Stimulated activated naive CD8-positive, alpha-beta T cell treated with anti-CD3 and anti-CD28 coated beads, Interleukin-15, Interleukin-2, amounts not matched to agents 100 U/mL and 50 U/mL, for 24 hours (primary cell): ENCODE measurements around the gene DCHS1.
A peak's percentile ranks its signal among the peaks of the same experiment; 100 is the strongest.

Experiments used
- ATAC-seq: fragments of 150-1000 bp; cut with Tn5 transposase; one replicate; pipeline ENCODE4 v1.10.0; 2021
- DNase-seq: peaks from one replicate; pipeline ENCODE4 v3.0.0; 2021

DCHS1 gene

DNA sequence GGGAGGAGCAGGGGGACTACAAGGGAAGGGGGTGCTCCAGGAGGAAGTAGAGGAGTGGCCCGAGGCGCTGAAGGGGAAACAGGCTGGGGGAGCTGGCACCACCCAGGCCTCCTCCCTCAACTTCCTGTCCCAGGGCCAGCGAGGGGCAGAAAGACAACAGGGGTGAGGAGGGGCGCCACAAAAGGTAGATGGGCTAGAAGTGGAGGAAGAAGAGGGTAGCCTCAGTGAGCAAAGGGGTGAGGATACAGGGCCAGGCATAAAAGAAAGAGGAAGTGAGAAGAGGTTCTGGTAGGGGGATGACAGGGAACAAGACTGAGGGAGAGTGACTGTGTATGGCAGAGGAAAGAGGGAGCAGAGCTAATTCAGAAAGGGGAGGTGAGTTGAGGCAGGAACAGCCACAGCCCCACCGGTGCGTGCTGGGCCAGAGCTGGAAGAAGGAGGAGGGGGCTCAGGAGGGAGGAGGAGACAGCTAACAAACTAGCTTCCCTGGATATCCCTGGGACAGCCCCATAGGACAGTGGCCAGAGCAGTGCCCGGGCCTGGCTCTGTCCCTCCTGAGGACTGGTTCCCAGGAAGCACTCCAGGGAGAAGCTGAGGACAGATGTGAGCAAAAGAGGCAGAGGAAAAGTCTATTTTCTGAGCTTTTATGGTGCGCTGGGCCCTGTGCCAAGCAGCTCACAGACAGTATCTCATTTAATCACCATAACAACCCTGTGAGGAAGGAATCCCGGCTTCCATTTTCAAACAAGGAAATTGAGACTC lies 8.5 kb downstream of the DCHS1 start:
- DNase-seq (peak; percentile 38), ATAC-seq (peak; percentile 25)

DNA sequence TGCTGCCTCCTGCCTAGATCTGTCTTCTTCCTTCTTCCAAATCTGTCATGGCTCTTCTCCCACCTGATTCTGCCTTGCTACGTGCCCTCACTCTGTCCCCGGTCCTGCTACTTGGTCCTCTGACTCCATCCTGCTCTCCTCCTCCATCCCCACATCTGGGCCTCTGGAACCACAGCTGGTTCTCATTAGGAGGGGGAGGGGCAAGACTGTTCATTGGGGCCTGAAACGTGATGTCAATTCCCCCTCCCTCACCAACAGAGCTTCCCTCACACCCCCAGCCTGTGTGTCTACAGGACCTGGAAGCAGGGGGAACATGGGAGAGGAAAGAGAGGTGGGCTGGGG lies 9.1 kb downstream of the DCHS1 start:
- no peak for DNase-seq
- no peak for ATAC-seq

DNA sequence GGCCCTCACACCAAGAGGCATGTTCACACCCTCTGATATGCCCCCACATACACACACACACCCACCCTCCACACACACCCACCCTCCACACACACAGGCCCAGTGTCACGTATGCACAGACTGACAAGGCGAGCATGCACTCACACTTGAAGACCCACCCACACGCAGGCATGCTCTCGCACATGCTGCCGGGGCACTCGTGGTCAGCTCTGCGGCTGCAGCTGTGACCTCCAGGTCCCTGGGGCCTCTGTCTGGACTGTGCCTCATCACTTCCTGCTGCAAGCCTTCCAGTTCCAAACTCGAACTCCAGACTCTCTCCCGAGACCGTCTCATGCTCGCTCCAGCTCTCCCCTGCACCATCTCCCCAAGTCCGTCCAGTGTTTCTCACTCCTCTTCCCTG lies 9.5 kb downstream of the DCHS1 start:
- DNase-seq = peak; percentile 27
- no peak for ATAC-seq

DNA sequence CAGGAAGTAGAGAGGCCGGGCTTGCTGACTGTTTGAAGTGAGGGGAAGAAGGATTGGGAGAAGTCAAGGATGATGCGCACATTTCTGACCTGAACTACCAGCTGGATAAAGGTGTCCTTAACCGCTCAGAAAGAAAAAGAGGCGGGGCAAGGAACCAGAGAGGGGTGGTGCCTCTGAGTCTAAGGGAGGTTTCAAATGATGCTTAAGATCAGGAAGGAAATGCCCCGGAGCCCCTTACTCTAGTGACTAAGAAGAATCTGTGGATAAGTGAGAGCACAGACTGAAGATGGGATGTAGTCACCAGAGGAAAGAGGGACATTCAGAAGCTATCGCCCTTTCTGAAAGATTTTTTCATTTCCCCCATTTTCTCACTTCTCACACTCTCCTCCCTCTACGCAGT lies 12.7 kb downstream of the DCHS1 start:
- no peak for ATAC-seq

DNA sequence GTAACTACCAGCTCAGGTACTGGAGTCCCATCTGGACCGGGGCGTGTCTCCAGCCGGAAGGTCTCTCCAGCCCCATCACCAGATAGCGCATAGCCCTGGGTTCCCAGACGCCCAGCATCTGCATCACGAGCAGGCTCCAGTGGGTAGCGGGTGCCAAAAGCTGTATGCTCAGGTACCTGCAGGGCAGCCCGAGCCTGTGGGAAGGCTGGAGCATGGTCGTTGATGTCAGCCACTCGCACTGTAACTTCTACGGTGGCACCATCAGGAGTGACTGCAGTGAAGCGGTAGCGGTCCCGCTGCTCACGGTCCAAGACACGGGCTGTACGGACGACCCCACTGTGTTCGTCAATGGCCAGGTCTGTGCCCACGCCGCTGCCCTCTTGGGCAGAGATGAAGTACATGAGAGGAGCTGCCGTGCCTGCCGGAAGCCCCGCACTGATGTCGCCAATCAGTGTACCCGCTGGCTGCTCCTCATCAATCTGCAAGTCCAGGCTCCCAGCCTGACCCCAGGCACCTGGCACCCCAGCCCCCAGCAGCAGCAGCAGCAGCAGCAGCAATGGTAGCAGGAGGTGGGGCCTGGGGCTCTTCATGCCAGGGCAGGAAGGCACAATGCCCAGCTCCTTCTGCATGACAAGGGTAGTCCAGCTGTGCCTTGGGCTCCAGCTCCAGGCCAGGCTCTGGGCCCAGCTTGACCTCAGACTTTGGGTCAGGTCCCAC lies 14.5 kb downstream of the DCHS1 start:
- no peak for ATAC-seq
- no peak for DNase-seq

More for the DNA sequence above, 12.7 kb downstream of the DCHS1 start:
- no peak for DNase-seq

DNA sequence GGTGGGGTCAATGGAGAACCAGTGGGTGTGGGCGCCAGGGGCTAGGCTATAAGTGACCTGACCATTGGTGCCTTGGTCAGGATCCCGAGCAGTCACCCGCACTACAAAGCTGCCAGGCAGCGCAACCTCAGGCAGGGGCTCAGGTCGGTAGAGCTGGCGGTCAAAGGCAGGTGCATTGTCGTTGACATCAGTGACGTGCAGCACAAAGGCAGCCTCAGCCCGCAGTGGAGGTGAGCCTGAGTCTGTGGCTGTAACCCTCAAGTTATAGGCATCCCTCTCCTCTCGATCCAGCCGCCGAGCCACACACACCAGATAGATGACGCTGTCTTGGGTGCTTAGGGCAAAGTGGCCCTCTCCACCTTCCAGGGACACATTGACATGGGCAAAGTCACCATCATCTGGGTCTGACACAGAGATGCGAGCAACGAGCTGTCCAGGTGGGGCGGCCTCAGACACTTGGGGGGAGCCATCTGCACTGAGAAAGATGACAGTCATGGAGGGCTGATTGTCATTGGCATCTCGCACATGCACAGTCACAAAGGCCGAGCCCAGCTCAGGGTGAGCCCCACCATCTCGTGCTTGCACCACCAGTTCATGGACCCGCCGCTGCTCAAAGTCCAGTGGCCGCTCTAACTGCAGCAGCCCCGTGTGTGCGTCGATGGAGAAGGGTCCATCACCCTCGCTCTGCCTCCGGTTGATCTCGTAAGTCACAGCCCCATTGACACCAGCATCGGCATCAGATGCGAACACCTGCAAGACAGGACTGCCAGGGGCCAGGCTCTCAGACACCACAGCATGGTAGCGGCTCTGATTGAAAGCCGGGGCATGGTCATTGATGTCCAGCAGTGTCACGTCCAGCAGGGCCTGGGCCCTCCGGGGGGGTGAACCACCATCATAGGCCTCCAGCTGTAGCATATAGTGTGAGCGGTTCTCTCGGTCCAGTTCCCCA lies 15.3 kb downstream of the DCHS1 start:
- DNase-seq (no peak), ATAC-seq (no peak)

DNA sequence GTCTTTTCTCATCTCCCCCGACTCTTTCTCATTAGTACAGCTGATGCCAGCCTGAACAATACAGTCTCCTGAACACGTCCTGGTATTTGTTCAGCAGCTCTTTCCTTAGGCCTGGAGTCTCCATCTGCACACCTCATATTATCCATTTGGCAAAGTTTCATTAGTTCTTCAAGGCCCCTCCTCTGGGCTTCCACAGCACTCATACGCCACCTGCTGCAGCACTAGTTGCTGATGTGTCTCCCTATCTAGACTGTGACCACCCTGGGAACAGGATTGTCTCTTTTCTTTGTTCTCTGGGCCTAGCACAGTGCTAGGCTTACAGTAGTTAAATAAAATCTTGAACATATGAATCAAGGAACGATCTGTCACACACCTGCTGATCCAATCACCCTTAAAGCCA lies 17.2 kb downstream of the DCHS1 start:
- ATAC-seq (no peak), DNase-seq (no peak)

DNA sequence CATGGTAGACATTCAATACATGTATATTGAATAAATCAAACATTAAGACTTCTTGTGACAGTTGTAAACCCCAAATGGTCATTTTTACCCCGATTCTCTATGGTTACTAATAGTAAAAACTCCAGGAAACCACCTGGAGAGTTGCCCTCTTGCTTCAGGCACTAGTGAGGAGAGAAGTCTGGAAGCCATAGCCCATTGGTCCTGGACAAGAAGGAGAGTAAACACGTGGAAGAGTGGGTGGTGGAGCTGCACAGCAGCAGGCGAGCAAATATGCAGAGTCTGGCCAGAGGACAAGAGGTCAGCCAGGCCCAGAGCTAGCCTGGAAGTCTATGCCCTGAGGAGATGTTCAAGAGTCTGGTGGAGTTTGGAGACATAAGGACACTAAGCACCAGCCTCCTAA lies 17.7 kb downstream of the DCHS1 start:
- DNase-seq (no peak), ATAC-seq (no peak)

DNA sequence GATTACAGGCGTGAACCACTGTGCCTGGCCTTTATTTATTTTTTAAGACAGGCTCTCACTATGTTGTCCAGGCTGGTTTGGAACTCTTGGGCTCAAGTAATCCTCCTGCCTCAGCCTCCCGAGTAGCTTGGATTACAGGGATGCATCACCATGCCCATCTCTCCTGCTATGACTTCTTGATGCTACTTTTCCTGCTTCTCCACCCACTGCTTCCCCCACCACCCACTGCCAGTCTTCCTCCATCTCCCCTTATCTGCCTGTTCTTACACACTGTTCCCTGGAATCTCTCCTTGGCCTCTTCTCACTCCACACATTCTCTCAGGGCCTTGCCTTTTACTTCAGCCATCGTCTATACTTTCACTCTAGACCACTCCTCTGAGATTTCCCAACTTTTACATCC lies 19.1 kb downstream of the DCHS1 start:
- ATAC-seq (no peak), DNase-seq (no peak)

DNA sequence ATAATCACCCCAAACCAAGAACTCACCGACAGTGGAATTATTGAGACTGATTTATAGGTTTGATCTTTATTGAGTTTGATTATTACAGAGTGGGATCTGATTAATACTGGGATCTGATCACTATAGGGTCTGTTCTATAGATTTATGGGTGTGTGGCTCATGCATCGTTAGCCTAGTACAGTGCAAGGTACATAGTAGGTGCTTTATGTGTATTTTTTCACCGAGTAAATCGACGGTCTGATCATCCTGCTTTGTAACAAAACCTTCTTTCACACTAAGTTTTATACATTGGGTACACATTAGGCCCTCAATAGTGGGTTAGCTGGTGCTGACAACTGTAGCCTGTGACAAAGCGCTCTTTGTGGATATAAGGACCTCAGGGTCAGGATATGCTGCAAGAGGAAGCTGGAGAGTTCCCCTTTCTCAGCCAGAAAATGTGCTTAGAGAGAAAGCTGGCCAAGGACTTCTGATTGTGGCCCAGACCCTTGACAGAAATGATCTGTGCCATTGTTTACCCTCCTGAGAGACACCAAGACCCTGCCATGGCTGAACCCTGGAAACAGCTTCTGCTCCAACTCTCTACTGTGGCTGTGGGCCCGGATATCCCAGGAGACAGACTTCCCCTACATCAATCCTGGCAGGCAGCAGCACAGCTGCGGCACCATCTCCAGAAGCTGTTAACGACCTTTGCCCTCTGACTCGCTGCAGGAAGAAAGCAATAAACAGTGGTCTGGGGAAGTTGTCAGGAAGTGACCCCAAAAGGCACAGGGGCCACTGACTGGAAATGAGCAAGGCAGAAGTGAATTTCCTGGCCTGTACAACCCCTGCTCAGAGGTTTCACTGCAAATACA lies 20.3 kb downstream of the DCHS1 start:
- ATAC-seq (no peak), DNase-seq (no peak)

DNA sequence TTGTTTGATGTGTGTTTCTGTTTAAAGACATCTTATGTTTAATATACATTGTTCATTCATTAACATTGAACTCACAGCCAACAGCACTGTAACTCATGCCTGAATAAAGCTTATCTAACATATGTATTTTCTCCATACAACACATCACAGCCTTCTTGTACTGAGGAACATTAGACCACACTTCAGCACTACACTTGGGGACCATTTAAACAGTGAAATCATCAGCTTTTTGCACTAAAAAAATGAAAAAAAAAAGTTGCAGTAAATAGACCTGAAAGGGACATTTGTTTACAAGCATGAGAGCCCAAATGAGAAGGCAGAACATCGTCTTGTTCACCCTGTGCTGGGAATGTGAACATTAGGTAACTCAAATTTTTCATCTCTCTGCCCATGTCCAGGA lies 21.1 kb downstream of the DCHS1 start:
- DNase-seq (no peak), ATAC-seq (no peak)

DNA sequence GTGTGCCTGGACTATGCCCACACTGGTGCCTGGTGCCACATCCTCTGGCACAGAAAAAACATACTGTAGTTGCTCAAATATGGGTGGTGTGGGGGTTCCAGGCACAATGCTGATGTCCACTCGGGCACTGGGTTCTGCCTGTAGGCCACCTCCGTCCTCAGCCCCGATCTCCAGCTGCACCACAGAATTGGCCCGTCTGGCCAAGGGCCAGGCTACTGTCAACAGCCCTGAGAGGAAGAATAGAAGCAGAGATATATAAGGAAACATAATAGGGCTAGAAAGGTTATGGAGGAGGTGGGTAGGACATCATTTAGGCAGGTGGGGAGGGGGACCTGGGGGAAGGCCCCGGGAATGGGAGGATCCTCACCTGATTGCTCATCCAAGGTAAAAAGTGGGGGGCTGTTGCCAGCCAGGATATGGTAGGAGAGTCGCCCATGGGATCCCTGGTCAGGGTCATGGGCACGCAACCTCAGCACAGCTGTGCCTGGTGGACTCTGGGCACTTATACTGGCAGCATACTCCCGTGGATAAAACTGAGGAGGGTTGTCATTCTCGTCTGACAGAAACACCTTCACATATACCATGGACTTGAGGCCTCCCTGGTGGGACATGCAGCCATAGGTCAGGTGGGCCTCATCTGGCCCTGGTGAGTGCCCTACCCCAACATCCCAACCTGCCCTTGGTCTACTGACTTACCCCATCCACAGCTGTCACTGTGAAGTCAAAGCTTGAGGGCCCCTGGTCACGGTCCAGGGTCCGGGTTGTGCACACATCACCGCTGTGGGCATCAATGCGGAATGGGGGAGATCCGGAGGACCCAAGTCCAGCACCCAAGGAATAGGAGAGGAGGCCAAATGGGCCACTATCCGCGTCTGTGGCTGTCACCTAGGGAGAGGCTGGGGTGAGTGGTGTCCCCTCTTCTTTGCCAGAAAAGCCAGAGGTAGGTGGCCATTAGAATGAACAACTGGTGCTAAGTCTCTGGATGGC lies 21.9 kb downstream of the DCHS1 start:
- no peak for DNase-seq
- no peak for ATAC-seq

DNA sequence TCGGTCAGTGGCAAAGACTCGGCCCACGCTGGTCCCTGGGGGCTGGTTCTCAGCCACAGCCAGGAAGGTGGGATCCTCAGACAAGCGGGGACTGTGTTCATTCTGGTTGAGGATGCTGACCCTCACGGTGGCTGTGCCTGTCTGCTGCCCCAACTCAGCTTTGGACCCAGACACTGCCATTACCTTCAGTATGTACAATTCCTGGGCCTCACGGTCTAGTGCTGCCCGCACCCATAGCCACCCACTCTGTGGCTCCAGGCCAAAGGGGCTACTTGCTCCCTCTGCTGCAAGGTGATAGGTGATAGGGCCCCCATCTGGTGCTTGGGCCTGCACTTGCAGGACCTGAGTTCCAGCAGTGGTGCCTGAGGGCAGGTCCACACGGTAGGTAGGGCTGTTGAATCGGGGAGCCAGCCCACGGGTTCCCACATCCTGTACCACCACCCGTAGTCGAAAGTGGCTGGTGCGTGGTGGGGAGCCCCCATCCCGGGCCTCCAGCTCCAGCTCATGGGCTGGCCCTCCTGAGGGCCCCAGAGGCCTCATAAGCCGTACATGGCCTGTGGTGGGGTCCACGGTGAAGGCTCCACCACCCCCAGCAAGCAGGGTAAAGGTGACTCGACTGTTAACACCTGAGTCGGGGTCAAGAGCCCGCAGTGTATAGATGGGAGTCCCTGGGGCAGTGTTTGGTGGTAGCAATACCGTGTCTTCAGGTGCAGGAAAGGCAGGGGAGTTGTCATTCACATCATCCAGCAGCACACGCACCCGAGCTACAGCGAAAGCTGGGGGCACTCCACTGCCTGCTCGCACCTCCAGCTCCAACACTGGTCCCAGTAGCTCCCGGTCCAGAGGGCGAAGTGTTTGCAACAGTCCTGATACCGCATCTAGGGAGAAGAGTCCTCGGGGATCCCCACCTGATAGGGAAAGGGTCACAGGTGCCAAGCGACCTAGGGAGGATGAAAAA lies 23.2 kb downstream of the DCHS1 start:
- ATAC-seq (peak; percentile 50), DNase-seq (peak; percentile 27)

DNA sequence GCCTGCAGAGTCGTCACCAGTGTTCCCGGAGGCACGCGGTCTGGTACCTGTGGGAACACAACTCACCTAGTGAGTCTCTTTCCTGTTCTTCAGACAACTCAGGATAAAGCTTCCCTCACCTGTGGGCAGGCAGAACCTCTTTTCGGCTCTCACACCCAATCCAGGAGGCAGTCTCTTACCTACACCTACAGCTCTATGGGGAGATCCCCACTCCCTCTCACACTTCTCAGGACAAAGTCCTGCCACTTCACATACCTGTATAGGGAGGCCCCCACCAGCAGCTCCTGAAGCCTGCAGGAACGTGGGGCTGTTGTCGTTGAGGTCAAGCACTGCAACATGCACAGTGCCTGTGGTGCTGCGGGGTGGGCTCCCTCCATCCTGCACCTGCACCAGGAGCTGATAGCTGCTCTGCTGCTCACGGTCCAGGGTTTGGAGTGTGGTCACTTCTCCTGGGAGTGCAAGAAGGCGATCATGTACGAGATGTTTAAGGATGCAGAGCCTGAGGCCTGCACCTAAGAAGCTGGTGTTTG lies 24.2 kb downstream of the DCHS1 start:
- DNase-seq (no peak), ATAC-seq (no peak)

DNA sequence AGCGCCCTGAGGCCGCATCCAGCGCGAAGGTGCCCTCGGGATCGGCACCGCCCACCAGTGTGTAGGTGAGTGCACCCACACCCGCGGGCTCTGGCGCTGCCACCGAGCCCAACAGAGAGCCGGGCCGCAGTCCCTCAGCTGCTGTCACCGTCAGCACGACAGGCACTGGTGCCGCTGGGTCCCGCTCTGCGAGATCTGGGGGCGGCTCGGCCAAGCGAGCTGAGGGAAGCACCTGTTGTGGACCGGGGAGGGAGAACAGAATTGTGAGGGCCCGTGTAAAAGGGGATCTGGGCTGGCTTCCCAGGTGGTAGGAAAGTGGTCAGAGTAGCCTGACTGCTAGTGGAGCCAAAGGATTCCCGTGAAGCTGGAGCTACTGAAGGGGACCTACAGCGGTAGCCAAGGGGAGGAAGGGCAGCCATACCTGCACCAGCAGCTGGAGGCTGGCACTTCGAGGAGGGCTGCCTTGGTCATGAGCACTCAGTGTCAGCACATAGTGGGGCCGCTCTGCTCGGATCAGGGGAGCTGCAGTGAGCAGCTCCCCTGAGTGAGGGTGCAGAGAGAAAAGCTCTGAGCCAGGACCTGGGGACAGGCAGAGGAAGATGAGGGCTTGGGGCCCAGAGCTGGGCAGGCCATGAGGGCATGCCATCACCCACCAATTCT lies 24.8 kb downstream of the DCHS1 start:
- ATAC-seq = no peak
- DNase-seq = no peak

DNA sequence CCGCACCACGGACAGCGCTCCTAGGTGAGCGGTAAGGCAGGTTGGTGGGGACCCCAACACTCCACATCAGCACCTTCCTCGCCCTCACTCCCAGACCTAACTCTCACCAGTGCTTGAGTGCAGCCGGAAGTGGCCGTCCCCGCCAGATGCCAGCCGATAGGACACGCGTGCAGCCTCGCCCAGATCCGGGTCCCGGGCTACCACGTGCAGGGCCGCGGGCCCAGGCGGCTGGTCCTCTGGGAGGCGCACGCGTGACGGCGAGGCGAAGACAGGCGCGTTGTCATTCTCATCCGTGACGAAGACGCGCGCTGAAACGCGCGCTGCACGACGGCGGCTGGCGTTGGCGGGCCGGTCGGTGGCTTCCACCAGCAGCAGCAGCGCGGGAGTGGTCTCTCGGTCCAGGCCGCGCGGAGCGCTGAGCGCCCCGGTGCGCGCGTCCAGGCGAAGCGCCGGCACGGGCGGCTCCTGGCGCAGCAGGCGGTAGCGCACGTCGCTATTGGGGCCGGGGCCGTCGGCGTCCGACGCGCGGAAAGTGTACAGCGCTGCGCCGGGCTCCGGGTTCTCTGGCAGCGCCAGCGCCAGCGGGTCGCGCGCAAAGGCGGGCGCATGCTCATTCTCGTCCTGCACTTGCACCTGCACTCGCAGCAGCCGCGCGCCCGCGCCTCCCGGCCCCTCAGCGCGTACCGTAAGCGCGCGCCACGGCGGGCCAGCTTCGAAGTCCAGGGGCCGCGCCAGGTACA lies 25.5 kb downstream of the DCHS1 start:
- DNase-seq = no peak
- ATAC-seq = no peak

DNA sequence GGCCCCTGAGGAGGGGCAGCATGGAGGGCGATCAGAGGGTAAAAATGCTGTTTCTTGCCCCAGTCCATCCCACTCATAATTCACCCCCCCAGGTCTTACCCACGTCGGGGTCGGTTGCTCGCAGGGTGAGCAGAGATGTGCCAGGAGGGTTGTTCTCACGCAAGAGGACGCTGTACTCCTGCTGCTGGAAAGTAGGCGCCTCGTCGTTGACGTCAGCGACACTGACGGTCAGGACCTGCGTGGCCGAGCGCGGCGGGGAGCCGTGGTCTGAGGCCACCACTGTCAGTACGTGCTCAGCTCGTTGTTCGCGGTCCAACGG lies 26.1 kb downstream of the DCHS1 start:
- DNase-seq (no peak), ATAC-seq (no peak)

DNA sequence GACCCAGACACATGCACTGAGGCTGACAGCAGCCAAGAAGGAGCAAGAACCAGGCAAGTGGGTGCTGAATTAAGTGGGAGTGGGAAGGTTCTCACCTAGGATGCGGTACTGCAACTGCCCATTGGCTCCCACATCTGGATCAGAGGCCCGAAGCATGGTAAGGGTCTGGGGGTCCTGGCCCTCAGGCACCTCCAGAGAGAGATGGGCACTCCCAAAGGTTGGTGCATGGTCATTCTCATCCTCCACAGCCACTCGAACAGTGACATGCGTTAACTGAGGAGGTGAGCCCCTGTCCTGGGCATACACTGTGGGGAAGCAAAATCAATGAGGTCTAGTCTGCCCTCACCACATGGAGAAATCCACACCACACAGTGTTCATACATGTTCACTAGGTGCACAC lies 27.1 kb downstream of the DCHS1 start:
- ATAC-seq (no peak), DNase-seq (no peak)
